ENCODE data around the gene JAZF1.

Gene JAZF1

DNA sequence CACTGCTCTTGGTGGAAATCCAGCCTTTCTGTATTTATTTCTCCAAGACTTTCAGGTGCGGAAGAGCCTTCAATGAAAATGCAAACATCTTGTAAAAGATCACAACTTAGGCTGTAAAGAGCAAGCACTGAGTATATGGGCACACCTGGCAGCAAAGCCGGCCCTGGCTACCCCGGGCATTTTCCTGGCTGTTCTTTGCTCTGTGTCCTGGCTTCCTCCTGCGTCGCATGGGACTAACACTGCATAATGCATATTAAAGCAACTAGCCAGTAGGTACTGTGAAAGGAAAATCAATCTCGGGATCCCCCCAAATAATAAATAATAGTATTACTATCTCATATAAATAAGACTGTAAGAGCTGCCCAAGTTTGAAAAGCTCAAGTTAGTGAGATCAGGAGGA lies 9.9 kb downstream of the JAZF1 start:
- intact Hi-C loops (cut with DNase I), result no loop called here
- no peak for DNase-seq

DNA sequence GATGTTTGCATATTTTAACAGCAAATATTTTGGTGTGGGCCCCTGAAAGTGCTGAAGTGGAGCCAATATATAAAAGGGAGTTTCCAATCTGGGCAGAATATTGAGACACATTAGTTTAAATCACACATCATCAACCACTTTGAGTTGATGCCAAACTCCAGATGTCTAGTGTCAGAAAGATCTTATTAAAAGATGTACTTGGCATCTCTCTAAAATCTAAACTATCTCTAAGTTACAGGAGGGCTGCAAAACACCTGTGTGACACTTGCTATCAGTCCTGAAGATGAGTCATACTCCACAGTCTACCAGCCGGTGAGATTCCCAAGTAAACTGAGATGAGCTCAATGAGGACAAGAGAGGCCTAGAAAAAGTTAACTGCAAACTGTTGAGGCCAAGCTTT lies 11.4 kb downstream of the JAZF1 start:
- peak in 1 of 42 donors; percentile 47 for DNase-seq
- intact Hi-C loops (cut with DNase I), result no loop called here

DNA sequence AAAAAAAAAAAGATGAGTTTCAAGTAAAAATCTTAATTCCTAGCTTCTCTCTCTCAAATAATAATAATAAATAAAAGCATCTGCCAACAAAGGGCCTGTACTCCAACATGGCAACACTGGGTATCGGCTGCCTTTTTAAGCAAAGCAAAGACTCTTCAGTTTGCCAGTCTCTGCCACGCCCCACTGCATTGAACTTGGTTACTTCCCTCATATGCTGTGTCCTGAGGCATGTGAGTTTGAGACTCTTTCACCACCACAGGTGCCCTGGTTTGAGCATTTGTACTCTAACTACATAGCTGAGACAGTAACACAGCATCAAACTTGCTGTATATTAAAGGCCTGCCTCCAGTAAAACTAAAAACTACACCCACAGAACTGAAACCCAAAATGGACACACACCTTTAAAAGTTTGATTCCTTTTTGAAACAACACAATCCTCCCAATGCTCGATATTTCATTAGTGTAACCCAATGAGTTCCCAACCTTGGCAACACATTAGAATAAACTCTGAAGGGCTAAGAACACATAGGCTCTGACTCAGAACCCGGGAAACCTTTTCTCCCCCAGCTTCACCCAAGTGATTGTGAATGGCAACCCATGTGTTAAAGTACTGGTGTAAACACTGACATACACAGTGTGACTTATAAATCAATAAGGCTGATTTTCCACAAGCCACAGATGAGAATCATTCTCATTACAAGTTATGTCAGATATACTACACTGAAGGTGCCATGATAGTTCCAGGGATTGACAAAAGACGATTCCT lies 12.0 kb downstream of the JAZF1 start:
- intact Hi-C loops (cut with DNase I), result no loop called here
- no peak for DNase-seq

DNA sequence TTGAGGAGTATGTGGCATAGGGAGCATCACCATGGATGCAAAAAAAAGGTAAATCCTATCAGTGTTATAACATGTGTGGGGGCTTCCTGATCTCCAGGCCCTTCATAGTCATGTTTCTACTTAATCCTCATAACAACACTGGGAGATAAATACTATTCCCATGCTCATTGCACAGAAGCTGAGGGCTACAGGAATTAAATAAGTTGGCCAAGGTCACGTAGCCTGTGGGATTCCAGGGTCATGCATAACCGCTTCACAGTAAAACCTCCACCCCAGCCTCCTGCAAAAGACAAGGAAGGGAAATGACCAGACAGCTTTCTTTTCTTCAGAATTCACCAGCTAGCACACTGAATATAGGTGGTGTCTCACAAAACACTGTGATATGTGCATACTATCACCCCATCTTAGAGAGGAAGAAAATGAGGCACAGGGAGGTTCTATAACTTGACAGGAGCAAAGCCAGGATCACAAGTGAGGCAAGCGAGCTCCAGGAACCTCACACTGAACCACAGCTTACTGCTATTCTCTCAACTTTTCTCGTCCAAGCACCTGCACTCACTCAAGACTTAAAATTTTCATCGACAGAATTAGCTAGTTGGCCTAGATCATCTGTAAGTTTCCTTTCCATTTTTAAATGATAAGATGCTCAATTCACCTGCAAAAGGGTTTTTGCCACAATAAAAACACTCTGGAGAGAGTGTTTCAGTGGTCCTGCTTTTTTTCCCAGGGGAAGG lies 13.4 kb downstream of the JAZF1 start:
- no peak for DNase-seq
- intact Hi-C loops (cut with DNase I), result no loop called here

DNA sequence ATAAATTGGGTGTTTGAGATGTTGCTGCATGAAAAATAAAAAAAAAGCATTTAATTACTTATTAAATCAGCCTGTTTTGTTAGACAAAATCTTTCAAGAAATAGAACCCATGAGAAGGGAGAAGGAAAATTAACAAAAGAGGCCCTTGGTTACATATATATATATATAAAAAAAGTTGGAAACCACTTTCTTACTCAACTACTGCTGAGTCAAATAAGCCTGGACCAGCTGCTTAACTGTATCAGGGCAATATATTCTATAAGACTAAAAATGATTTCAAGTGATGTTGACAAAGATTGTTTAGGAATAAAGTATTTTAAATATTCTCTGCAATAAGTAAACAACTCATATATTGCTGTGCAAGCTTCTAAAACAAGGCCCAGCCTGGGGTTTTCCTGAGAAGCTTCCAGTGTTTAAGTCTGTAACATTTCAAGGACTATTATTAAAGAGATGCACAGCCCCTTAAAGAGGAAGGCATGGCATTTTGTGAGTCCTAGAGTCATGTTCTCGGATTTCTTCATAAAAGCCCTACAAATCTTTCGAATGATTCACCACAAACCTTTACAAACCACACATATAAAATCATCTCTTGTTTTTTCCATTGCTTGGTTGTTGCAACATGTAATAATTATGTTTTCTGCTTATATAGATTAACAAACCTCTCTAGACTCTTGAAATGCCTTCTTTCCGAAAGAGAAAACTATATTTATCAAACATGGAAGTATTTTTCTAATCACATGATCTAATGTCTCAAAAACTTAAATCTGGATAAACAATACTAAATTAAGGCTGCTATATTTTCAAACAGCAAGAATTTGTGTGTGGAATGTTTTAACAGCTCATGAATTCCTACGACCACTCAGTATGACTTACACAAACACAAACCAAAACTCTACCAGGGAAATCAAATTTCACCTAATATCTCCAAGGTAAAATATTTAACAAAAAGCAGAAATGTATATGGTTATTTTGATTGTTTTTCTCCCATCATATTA lies 14.3 kb downstream of the JAZF1 start:
- intact Hi-C loops (cut with DNase I), result no loop called here

DNA sequence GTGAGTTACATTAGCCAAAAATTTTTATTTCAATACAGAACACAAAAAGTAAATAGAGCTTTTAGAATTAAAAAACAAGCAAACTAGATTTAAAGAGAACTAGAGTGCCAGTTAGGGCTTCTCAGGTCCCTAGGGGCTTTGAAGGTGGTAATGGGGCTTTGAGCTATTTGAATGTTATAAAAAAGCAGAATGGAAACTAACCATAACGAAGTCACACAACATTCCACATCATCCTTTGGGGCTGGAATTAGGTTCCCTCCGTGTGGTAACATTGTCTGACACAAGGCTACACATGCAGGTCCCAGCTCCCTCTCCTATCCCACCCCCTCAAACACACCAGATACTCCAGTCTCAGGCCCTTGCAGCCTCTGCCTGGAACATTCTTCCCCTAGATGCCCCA lies 15.3 kb downstream of the JAZF1 start:
- no peak for DNase-seq
- intact Hi-C loops (cut with DNase I), result no loop called here

More for the DNA sequence above, 14.3 kb downstream of the JAZF1 start:
- DNase-seq, result no peak

DNA sequence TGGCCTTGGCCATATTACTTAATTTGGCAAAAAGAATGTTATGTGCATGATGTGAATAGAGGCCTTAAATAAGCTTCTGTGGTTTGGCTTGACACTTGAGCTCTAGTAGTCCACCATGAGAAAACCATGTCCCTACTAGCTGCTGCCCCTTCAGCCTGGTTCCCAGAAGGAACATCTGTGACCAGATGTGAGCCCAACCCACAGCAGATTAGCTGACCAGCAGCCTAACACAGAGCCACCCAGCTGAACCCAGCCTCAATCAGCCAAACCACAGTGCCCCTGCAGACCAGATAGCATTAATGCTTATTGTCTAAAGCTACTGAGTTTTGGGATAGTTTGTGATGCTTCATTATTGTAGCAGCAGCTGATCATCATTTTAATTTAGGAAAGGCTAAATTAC lies 16.6 kb downstream of the JAZF1 start:
- intact Hi-C loops (cut with DNase I), result no loop called here

DNA sequence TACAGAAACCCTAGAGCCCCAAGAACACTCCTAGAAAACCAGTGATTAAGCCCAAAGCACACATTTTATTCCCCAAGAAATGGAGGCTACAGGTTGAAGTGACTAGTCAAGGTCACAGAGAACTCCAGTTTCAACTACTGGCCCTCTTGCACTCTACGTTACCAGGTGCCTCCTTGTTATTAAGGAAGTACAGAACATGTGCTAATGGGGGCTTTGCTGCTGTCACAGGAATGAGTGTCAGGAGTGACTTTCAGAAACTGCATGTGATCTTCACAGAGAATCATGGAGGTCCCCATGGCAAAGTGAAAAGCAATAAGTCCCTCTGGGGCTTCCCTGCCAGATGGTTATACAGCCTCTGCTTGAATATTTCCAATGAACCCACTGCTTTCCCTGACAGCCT lies 19.3 kb downstream of the JAZF1 start:
- no peak for DNase-seq
- intact Hi-C loops (cut with DNase I), result no loop called here

More for the DNA sequence above, 16.6 kb downstream of the JAZF1 start:
- DNase-seq, result no peak

DNA sequence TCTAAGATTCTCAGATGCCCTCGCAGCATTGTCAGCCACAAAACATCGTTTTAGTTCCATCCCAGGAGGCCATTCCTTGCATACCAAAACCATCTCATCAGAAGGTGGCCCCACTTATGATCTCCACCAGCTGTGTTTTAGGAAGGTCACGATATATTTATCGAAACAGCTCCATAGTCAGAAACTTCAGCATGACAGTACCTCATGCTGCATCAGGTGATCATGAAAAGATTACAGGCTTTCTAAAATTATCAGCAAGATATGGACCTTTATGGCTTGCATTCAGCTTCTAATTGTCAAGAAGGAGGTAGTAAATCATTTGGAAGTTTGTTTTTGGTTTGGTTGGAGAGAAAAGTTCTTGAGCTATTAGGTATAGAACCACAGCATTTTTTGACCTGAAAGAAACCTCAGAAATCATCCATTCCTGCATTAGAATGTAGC lies 20.0 kb downstream of the JAZF1 start:
- intact Hi-C loops (cut with DNase I), result no loop called here
- DNase-seq, result no peak

DNA sequence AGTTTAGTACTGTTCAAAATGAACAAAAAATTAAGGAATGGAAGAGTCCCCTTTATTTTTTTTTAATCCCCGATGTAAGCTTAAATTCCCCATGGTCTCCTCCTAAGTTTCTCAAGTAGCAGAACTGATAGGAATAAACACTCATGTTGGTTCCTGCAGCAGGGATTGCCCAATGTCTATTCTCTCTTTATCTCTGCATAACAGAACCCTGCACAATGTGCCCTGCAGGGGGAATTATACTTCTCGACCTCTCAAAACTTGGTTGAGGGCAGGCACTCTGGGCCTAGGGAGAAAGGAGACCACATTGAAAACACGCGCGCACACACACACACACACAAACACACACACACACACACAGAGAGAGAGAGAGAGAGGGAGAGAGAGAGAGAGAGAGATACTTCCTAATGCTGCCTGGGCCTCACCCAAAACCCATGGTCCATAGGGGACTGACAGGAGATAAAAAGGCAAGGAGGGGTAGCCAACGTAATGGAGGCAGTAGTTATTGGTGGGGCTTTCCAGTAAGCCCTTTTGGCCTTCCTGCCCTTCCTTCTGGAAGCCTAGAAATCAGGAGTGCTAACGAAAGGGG lies 22.7 kb downstream of the JAZF1 start:
- intact Hi-C loops (cut with DNase I), result no loop called here
- DNase-seq, result no peak

DNA sequence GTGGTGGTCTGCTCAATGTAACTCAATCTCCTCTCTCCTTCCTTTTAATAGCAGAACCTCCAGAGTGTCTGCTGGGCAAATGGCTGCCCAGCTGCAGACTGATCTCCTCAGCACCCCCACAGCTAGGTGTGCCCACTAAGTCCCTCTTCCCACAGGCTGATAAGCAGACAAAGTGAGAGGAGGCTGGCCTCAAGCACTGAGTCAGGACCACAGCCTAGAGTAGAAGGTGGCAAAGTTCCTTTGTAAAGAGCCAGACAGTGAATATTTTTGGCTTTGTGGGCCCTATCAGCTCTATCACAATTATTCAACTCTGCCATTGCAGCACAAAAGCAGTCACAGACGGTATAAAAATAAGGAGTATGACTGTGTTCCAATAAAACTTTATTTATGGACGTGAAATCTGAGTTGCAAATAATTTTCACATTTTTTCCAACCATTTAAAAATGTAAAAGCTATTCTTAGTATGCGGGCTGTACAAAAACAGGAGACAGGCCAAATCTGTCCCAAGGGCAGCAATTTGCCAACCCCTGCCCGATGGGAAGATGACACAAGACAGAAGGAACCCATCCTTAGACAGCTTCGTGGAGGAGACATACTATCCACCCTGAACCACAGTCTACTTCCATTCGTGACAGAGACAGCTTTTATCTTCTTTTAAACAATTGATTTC lies 23.4 kb downstream of the JAZF1 start:
- no peak for DNase-seq
- intact Hi-C loops (cut with DNase I), result no loop called here

DNA sequence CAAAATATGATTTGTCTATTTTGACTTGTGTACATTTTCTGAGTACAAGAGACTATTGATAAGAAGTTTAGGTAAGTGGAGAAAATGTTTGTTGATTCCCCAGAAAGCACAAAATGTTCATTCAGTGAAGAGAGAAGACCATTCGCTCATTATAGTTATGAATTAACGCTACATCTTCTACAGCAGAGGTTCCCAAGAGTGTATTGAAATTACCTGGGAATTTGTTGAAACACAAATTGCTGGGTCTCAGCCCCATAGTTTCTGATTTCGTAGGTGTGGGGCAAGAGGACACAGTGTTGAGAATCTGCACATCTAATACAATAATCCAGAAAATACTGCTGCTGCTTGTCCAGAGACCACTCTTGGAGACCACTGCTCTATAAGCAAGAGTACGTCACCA lies 24.2 kb downstream of the JAZF1 start:
- intact Hi-C loops (cut with DNase I), result no loop called here
- no peak for DNase-seq

DNA sequence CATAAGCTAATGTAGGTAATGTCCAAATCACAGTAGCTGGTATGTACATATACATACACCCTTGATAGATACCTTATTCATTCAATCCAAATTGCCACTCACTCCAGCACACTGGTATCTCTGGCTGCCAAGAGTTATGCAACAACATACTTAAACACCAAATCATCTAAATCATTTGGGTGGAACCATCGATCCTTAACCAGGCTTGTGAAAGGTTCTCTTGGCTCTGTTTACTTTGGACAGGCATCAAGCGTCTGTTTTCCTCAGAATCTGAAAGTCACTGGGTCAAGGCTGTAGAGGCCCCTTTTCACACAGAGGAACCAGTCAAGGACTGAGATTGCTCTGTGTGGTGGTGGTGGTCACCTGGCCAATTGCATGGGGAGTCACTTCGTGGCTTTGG lies 24.6 kb downstream of the JAZF1 start:
- no peak for DNase-seq
- intact Hi-C loops (cut with DNase I), result no loop called here

DNA sequence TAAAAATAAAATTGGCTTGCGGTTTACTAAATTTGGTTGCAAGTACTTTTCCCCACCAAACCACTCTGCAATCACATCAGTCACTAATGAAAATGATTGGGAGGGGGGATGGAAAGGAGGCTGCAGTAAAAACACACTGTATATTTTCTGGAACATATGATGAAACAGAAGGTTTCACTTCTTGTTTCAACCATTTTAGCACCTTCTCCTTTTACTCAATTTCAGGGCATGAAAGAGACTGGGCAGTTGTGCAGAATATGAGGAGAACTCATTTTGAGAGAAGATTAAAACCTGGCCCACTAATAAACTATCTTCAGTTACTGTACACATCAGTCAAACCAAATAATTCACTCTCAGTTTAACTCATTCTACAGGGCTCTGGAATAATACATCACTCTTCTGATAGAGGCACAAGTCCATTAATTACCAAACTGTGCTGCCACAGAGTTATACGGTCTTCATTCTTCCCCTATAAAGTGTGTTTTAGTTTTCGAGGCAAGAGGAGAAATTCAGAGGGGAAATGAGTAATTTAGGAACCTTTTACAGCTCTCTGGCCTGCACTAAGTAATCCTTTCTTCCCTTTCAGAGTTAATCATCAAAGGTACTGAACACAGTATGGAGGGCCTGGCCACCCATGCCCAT lies 25.5 kb downstream of the JAZF1 start:
- intact Hi-C loops (cut with DNase I), result no loop called here
- no peak for DNase-seq

DNA sequence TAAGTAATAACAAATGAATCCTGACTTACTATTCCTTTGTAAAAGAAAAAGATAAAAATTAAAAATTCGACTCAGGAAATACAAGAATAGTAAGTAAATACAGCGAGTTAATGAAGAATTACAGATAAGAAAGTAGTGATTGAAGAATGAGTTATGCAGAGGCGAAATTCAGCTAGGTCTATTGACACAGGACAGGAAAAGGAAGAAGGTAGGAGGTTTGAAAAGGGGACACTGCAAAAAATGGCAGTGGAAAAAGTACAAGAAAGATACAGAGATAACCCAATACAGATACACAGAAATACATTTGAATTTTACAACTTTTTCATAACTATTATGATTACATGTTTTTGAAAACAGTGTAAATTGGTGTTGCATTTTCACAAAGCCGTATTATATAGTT lies 28.0 kb downstream of the JAZF1 start:
- DNase-seq, result no peak
- intact Hi-C loops (cut with DNase I), result no loop called here

DNA sequence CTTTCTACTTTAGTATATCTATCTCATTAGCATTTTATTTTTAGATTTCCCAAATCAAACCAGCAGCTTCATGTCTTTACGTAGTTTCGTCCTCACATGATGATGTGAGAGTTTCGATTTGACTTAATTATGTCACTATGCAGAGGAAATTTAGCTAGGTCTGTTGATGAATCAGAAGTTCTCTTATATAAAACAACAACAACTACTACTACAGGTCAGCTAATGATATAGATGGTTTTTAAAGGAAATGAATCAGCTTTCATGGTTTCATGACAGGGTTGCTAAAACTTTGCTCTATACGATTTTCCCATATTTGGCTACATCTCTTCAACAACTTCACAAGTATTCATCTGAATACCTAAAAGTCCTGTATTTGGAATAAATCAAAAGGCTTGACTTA lies 28.6 kb downstream of the JAZF1 start:
- intact Hi-C loops (cut with DNase I), result no loop called here
- no peak for DNase-seq

DNA sequence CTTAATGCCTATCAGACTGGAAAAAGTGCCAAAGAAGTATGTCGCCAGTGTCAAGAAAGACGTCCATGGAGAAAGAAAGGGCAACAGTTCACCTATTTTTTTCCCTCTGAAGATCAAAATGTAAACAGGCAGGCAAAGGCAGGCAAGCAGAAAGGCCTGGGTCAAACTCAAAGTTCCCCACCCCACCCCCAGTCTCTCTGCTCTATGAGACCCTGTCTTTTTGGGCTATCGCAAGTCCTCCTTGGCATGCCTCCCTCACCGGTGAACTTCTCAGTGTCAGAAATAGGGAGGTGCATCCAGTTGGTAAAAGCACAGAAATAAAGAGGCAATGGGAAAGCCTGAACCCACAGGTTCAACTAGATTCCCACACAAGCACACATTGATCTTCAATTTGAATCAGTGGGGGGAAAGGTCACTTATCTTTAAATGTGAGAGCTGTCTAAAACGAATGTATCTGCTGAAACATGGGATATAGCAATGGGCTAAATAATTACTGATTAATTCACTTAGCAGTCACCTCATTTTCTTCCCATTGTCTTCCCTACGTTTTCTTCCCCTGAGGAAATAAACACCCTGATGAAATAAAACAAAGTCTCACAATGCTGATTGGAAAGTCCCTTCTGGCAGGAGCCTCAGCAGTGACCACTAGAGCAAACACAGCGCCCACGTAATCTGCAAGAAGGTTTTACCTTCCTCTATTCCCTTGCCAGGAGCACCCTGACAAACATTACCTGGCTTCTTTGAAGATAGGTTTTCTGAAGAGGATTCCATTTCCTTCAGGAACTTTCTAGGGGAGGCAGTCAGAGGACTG lies 31.1 kb downstream of the JAZF1 start:
- intact Hi-C loops (cut with DNase I), result no loop called here
- no peak for DNase-seq
